Measurements from ENCODE around the gene DNAJC5G. TPM values are rescaled to one million over a fixed set of nuclear protein-coding genes. Genes with fewer than 3 reads are reported as not detected.

Gene DNAJC5G
- polyA plus RNA-seq, 1 of the 3 experiments (the other 2 are of a cell fraction) = 0.18 TPM

DNA sequence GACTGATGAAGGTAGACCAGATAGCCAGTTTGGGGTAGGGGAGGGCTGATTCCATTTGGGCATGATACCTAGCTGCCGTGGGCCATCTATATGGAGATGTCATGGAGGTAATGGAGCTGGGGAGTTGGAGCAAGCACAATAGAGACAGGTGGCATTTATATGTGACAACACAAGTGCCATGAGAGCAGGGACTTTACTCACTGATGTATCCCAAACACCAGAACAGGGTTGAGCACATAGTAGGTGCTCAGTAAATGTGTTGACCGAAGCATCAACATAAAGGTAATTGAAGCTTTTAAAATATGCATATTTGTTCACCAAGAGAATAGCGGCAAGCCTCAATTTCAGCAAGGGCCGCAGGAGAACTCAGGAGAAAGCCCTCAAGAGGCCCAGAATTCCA lies 27.3 kb upstream of the DNAJC5G start:
- Histone ChIP-seq H2AFZ (ENCODE audit: low read depth) (no peak overlapping the region), H3K9me3 (no peaks in the 10 kb centered on the region), H3F3A (replicated peaks; ENCODE audit: insufficient read depth) (peaks cover 3% of the 10 kb centered on the region), H3K4me3 (ENCODE audit: low read depth in 2 of 2, low read length in 1 of 2) (no peak overlapping the region), H3K27me3 (ENCODE audit: insufficient read depth) (no peaks in the 10 kb centered on the region), H3K36me3 (replicated peaks in 1 of 2; ENCODE audit: control insufficient read depth in 1 of 2, insufficient read depth in 2 of 2, low read length in 1 of 2) (peaks cover 16% of the 10 kb centered on the region in 2 experiments), H3K4me1 (ENCODE audit: control insufficient read depth in 1 of 2, insufficient read depth in 2 of 2, low read depth in 1 of 2, low read length in 1 of 2) (peaks cover 0 to 8% of the 10 kb centered on the region in 2 experiments; a peak in 2 of 4 replicates), H3K9me2 (no peaks in the 10 kb centered on the region), H4K20me1 (ENCODE audit: insufficient read depth) (no peaks in the 10 kb centered on the region; the same call in 1 of the 2 replicates), H3K9ac (no peak overlapping the region), H3K27ac (ENCODE audit: low read depth in 2 of 2, low read length in 1 of 2) (no peak overlapping the region), H3K4me2 (no peak overlapping the region), H3K79me2 (ENCODE audit: insufficient read depth) (no peaks in the 10 kb centered on the region)
- no peak for TF ChIP-seq FOXM1 (IDR thresholded peaks at IDR 0.05; ENCODE audit: low read depth)
- TF ChIP-seq SMC3 (IDR thresholded peaks at IDR 0.05; ENCODE audit: low read depth, low read length) = no peak
- TF ChIP-seq SIN3A (IDR thresholded peaks at IDR 0.05; ENCODE audit: borderline replicate concordance, low read depth, low read length) = no peak
- TF ChIP-seq CTCF (IDR thresholded peaks at IDR 0.05) = no peak
- no peak for TF ChIP-seq JUND (IDR thresholded peaks at IDR 0.05)
- TF ChIP-seq, protein P1, sequence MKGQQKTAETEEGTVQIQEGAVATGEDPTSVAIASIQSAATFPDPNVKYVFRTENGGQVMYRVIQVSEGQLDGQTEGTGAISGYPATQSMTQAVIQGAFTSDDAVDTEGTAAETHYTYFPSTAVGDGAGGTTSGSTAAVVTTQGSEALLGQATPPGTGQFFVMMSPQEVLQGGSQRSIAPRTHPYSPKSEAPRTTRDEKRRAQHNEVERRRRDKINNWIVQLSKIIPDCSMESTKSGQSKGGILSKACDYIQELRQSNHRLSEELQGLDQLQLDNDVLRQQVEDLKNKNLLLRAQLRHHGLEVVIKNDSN (IDR thresholded peaks at IDR 0.05; ENCODE audit: borderline replicate concordance, low read depth) = no peak
- no peak for TF ChIP-seq IRF3 (IDR thresholded peaks at IDR 0.05; ENCODE audit: low read depth, low read length)
- no peak for TF ChIP-seq GATA2 (CRISPR knock-in tag; IDR thresholded peaks at IDR 0.05)
- TF ChIP-seq TAF1 (IDR thresholded peaks at IDR 0.05; ENCODE audit: borderline replicate concordance, low read depth, low read length) = no peak
- no peak for TF ChIP-seq YY1 (IDR thresholded peaks at IDR 0.05; ENCODE audit: low read depth)
- no peak for DNase-seq
- POLR2A ChIA-PET = interaction anchor here (0.6 to 0.7 kb wide), 2 partner anchors 14 to 158 kb away, joined by 3 to 7 read pairs; no protein-coding TSS in a partner anchor
- 92% methylated on average over 4 of the region's 4 CpGs for WGBS (ENCODE audit: low lambda C conversion rate)
- CTCF ChIA-PET = interaction anchor here (1.6 to 10.8 kb wide), 7 partner anchors 9 to 56 kb away, joined by 3 to 133 read pairs (median 16); partner anchors contain the start of genes SLC30A3 and TRIM54

DNA sequence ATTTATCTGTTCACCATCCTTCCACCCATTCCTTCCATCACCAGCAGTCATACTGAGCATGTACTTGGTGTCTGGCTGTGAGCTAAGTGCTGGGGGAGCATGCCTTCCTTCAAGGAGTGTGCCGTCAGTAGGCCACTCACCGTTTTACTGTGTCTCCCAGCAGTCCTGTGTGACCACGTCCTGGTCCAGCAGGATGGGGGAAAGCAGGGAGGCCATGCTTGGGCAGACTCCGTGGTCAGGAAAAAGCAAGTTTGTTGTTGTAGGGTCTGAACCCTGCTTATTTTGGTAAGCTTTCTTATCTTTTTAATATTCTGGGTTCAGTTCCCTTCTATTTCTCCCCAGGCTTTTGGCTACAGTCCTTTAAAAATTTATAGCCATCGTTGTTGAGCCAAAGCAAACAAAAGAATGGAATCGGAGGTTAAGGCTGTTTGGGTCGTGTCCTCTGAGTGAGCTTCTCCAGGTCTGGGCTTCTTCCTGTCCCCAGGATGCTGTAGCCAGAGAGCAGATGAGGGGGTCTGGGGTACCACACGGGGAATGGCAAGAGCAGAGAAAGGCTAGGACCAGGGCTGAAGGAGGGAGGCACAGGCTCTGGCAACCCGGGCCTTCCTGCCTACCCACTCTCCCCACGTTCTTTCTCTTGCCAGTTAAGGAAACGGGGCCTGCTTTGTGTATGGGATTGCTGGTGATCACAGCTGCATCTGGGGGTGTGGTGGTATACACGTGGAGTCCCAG lies 25.9 kb upstream of the DNAJC5G start:
- no peaks in the 10 kb centered on the region for H3K27me3 ChIP-seq (ENCODE audit: insufficient read depth)
- no peak for TF ChIP-seq EZH2phosphoT487 (IDR thresholded peaks at IDR 0.05; ENCODE audit: borderline replicate concordance, low read depth)
- TF ChIP-seq YY1 (IDR thresholded peaks at IDR 0.05; ENCODE audit: low read depth) = no peak
- H3K9me3 ChIP-seq = no peaks in the 10 kb centered on the region
- ChIA-PET CTCF (interaction anchor here (0.7 to 10.8 kb wide), 14 partner anchors 8 to 152 kb away, joined by 3 to 133 read pairs (median 8); partner anchors contain the start of genes SLC30A3 and TRIM54), POLR2A (no interaction called here)
- H3K4me2 ChIP-seq = peak overlapping the region; percentile 1; the same call in 1 of the 2 replicates
- H3F3A ChIP-seq (replicated peaks; ENCODE audit: insufficient read depth) = peaks cover 3% of the 10 kb centered on the region
- no peak overlapping the region for H3K9ac ChIP-seq
- H3K36me3 ChIP-seq (replicated peaks in 1 of 2; ENCODE audit: control insufficient read depth in 1 of 2, insufficient read depth in 2 of 2, low read length in 1 of 2) = peaks cover 1 to 9% of the 10 kb centered on the region in 2 experiments
- no peak overlapping the region for H3K4me3 ChIP-seq (ENCODE audit: low read depth in 2 of 2, low read length in 1 of 2)
- peak overlapping the region; percentile 23 for H2AFZ ChIP-seq (ENCODE audit: low read depth)
- H3K9me2 ChIP-seq = no peaks in the 10 kb centered on the region
- H3K27ac ChIP-seq (ENCODE audit: low read depth in 2 of 2, low read length in 1 of 2) = peak overlapping the region in 1 of 2 experiments; percentile 17; a peak in 1 of 4 replicates
- DNase-seq = peak; percentile 52
- no peaks in the 10 kb centered on the region; the same call in 1 of the 2 replicates for H4K20me1 ChIP-seq (ENCODE audit: insufficient read depth)
- WGBS (ENCODE audit: low lambda C conversion rate) = 54% methylated on average over 12 of the region's 12 CpGs
- peaks cover 0 to 8% of the 10 kb centered on the region in 2 experiments; a peak in 2 of 4 replicates for H3K4me1 ChIP-seq (ENCODE audit: control insufficient read depth in 1 of 2, insufficient read depth in 2 of 2, low read depth in 1 of 2, low read length in 1 of 2)
- H3K79me2 ChIP-seq (ENCODE audit: insufficient read depth) = no peaks in the 10 kb centered on the region
